HG02840 (cell line): ENCODE measurements around the gene G6PC1.
"Not testable (repeated sequence)": the region's sequence is repeated elsewhere in the genome, so short reads cannot be mapped to it uniquely, and the experiment has no call there.

ENCODE experiments used
- ATAC-seq: cut with Tn5 transposase; IDR thresholded peaks from one replicate; pipeline ENCODE4 v1.9.1; 2021; ENCODE audit warnings: mild to moderate bottlenecking, moderate library complexity, moderate number of reproducible peaks; ENCODE audit not compliant: unreplicated experiment, low FRiP score

The G6PC1 gene

GRCh38 chr17:42898147-42898811 is 2.3 kb upstream of the G6PC1 start:
- no peak for ATAC-seq

- not testable (repeated sequence) for ATAC-seq
Observed at GRCh38 chr17:42899981-42900380, 618 bp upstream of the G6PC1 start.

- no peak for ATAC-seq
Observed at GRCh38 chr17:42901535-42902229, 1.1 kb downstream of the G6PC1 start.

GRCh38 chr17:42904110-42904469 is 3.5 kb downstream of the G6PC1 start:
- ATAC-seq = no peak

- ATAC-seq = no peak
Observed at GRCh38 chr17:42906772-42907446, 6.3 kb downstream of the G6PC1 start.

- no peak for ATAC-seq
Observed at GRCh38 chr17:42908872-42909700, 8.5 kb downstream of the G6PC1 start.

- ATAC-seq = no peak
Observed at GRCh38 chr17:42913522-42913921, 12.9 kb downstream of the G6PC1 start.

GRCh38 chr17:42913981-42914617 is 13.5 kb downstream of the G6PC1 start:
- no peak for ATAC-seq

- not testable (repeated sequence) for ATAC-seq
Observed at GRCh38 chr17:42915288-42915687, 14.7 kb downstream of the G6PC1 start.

- ATAC-seq = not testable (repeated sequence)
Observed at GRCh38 chr17:42916388-42917235, 16.0 kb downstream of the G6PC1 start.

- ATAC-seq = no peak
Observed at GRCh38 chr17:42917236-42917603, 16.6 kb downstream of the G6PC1 start.

- ATAC-seq = no peak
Observed at GRCh38 chr17:42918902-42919521, 18.4 kb downstream of the G6PC1 start.

- not testable (repeated sequence) for ATAC-seq
Observed at GRCh38 chr17:42919522-42920077, 19.0 kb downstream of the G6PC1 start.

GRCh38 chr17:42920106-42920900 is 19.7 kb downstream of the G6PC1 start:
- no peak for ATAC-seq

- ATAC-seq = no peak
Observed at GRCh38 chr17:42920922-42921321, 20.3 kb downstream of the G6PC1 start.

- no peak for ATAC-seq
Observed at GRCh38 chr17:42922294-42922693, 21.7 kb downstream of the G6PC1 start.

- not testable (repeated sequence) for ATAC-seq
Observed at GRCh38 chr17:42923472-42923871, 22.9 kb downstream of the G6PC1 start.

GRCh38 chr17:42924891-42925290 is 24.3 kb downstream of the G6PC1 start:
- ATAC-seq = no peak
